ENCODE measurements around the gene SPSB1.

- TF ChIP-seq CTCF (IDR thresholded peaks at IDR 0.05) = no peak
- no peak for TF ChIP-seq POLR2A (IDR thresholded peaks at IDR 0.05)
- TF ChIP-seq EP300 (IDR thresholded peaks at IDR 0.05) = no peak
These were observed 10.6 kb upstream of the SPSB1 start for GRCh38 chr1:9281908-9282695.
